B cell (primary cell): ENCODE data around the gene SLC13A3.

Source experiments
- EZH2 ChIP-seq: IDR thresholded peaks from 2 replicates; pipeline ENCODE4 v1.6.1; 2012; ENCODE audit warnings: borderline replicate concordance, low read depth, mild to moderate bottlenecking, moderate library complexity, low read length; ENCODE audit not compliant: insufficient read depth, poor library complexity, severe bottlenecking
- TF ChIP-seq, protein P1 (sequence below): fragments of 200-600 bp; IDR thresholded peaks from one replicate; pipeline ENCODE4 v1.8.0; 2022; ENCODE audit warnings: antibody characterized with exemption, mild to moderate bottlenecking

DNA sequence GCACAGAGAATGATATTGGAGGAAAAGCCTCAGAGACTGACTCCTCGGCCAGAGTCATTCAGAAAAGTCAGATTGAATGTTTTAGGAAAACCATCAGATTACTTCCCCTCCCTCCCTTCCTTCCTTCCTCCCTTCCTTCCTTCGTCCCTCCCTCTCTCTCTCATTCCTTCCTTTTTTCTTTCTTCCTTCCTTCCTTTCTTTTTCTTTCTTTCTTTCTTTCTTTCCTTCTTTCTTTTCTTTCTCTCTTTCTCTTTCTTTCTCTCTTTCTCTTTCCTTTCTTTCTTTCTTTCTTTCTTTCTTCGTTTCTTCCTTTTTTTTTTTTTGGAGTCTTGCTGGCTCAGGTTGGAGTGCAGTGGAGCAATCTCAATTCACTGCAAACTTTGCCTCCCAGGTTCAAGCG, 108.2 kb downstream of the SLC13A3 start:
- no peak for TF ChIP-seq EZH2
- TF ChIP-seq, protein P1, sequence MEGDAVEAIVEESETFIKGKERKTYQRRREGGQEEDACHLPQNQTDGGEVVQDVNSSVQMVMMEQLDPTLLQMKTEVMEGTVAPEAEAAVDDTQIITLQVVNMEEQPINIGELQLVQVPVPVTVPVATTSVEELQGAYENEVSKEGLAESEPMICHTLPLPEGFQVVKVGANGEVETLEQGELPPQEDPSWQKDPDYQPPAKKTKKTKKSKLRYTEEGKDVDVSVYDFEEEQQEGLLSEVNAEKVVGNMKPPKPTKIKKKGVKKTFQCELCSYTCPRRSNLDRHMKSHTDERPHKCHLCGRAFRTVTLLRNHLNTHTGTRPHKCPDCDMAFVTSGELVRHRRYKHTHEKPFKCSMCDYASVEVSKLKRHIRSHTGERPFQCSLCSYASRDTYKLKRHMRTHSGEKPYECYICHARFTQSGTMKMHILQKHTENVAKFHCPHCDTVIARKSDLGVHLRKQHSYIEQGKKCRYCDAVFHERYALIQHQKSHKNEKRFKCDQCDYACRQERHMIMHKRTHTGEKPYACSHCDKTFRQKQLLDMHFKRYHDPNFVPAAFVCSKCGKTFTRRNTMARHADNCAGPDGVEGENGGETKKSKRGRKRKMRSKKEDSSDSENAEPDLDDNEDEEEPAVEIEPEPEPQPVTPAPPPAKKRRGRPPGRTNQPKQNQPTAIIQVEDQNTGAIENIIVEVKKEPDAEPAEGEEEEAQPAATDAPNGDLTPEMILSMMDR: no peak
